Activated CD8-positive, alpha-beta memory T cell treated with anti-CD3 and anti-CD28 coated beads for 24 hours (primary cell): ENCODE results near the gene SHISAL2B.
"Not testable (repeated sequence)": the region's sequence is repeated elsewhere in the genome, so short reads cannot be mapped to it uniquely, and the experiment has no call there.

Experiments used
- DNase-seq: peaks from one replicate; pipeline ENCODE4 v3.0.0-alpha.2; 2020

SHISAL2B gene

GRCh38 chr5:64690417-64691151 lies at the start of gene SHISAL2B:
Gene SHISAL2B, plus strand, starts transcription at chr5:64690503. Its CDS starts 121 bp downstream, at chr5:64690624.
- peak; percentile 57 for DNase-seq

- DNase-seq: no peak
Observed at GRCh38 chr5:64644831-64645230, 45.5 kb upstream of the SHISAL2B start.

GRCh38 chr5:64646169-64646568 lies 44.1 kb upstream of the SHISAL2B start:
- no peak for DNase-seq

- DNase-seq: no peak
Observed at GRCh38 chr5:64649512-64649911, 40.8 kb upstream of the SHISAL2B start.

GRCh38 chr5:64653766-64654560 lies 36.3 kb upstream of the SHISAL2B start:
- DNase-seq: no peak

- no peak for DNase-seq
Observed at GRCh38 chr5:64654561-64654938, 35.8 kb upstream of the SHISAL2B start.

GRCh38 chr5:64655596-64655995 lies 34.7 kb upstream of the SHISAL2B start:
- no peak for DNase-seq

- DNase-seq: no peak
Observed at GRCh38 chr5:64659289-64659688, 31.0 kb upstream of the SHISAL2B start.

GRCh38 chr5:64663181-64663580 lies 27.1 kb upstream of the SHISAL2B start:
- DNase-seq: not testable (repeated sequence)

GRCh38 chr5:64665243-64665642 lies 25.1 kb upstream of the SHISAL2B start:
- no peak for DNase-seq

GRCh38 chr5:64666078-64666477 lies 24.2 kb upstream of the SHISAL2B start:
- DNase-seq: no peak

- no peak for DNase-seq
Observed at GRCh38 chr5:64667068-64667467, 23.2 kb upstream of the SHISAL2B start.

GRCh38 chr5:64670277-64670676 lies 20.0 kb upstream of the SHISAL2B start:
- no peak for DNase-seq

- DNase-seq: no peak
Observed at GRCh38 chr5:64671678-64672077, 18.6 kb upstream of the SHISAL2B start.

- no peak for DNase-seq
Observed at GRCh38 chr5:64678374-64678773, 11.9 kb upstream of the SHISAL2B start.

GRCh38 chr5:64680289-64680688 lies 10.0 kb upstream of the SHISAL2B start:
- no peak for DNase-seq

- no peak for DNase-seq
Observed at GRCh38 chr5:64682608-64683007, 7.7 kb upstream of the SHISAL2B start.

GRCh38 chr5:64685866-64686265 lies 4.4 kb upstream of the SHISAL2B start:
- DNase-seq: no peak

GRCh38 chr5:64688391-64688790 lies 1.9 kb upstream of the SHISAL2B start:
- no peak for DNase-seq

- DNase-seq: no peak
Observed at GRCh38 chr5:64688965-64689364, 1.3 kb upstream of the SHISAL2B start.

GRCh38 chr5:64690104-64690416 lies 243 bp upstream of the SHISAL2B start:
- DNase-seq: no peak

GRCh38 chr5:64691291-64691690 lies 988 bp downstream of the SHISAL2B start:
- DNase-seq: no peak

- no peak for DNase-seq
Observed at GRCh38 chr5:64693636-64694035, 3.3 kb downstream of the SHISAL2B start.

GRCh38 chr5:64696414-64696813 lies 6.1 kb downstream of the SHISAL2B start:
- not testable (repeated sequence) for DNase-seq

GRCh38 chr5:64700765-64701164 lies 10.5 kb downstream of the SHISAL2B start:
- no peak for DNase-seq
